IMR-90 (cell line): ENCODE measurements around the gene WDR45B. TPM values are rescaled to one million over a fixed set of nuclear protein-coding genes. Genes with fewer than 3 reads are reported as not detected.

Experiments used
- ATAC-seq: fragments of 200-7000 bp; cut with Tn5 transposase; 2 replicates; pipeline ENCODE4 v1.9.1; 2020; ENCODE audit warnings: low read depth, mild to moderate bottlenecking, moderate library complexity
- BruUV-seq: library from RNA; stranded (reverse); fragments of 400-500 nt; replicated peaks from 2 replicates; lab custom pipeline; 2021; lab: Mats Ljungman, UMichigan
- CTCF ChIA-PET: fragments of 300-600 bp; formaldehyde crosslinking; extraction: SDS; loops from one replicate; lab custom pipeline; 2021; ENCODE audit warnings: antibody characterized with exemption; lab: Yijun Ruan, JAX
- POLR2A ChIA-PET: fragments of 300-600 bp; sonication (Branson Sonifier 250); formaldehyde crosslinking; loops from one replicate; lab custom pipeline; 2022; ENCODE audit warnings: antibody characterized with exemption; ENCODE audit not compliant: unreplicated experiment; lab: Charles Lee
- DNase-seq: peaks from one replicate; pipeline ENCODE4 v3.0.0; 2013
- H2AFZ ChIP-seq: replicated peaks from 2 replicates; pipeline ENCODE3; 2013; ENCODE audit warnings: low read length, mild to moderate bottlenecking; ENCODE audit not compliant: poor library complexity
- H2AK5ac ChIP-seq: 2 replicates; pipeline ENCODE4 v1.6.1; 2013; ENCODE audit warnings: low read depth, low read length, inconsistent platforms
- H2AK9ac ChIP-seq: replicated peaks from 2 replicates; pipeline ENCODE3; 2013; ENCODE audit warnings: mild to moderate bottlenecking, low read depth, low read length, moderate library complexity; ENCODE audit not compliant: poor library complexity
- H2BK120ac ChIP-seq: 2 replicates; pipeline ENCODE4 v1.6.1; 2013; ENCODE audit warnings: low read depth, low read length, inconsistent platforms
- H2BK15ac ChIP-seq: 3 replicates; pipeline ENCODE4 v1.6.1; 2013; ENCODE audit warnings: low read depth, low read length, inconsistent platforms
- H2BK20ac ChIP-seq: 2 replicates; pipeline ENCODE4 v1.6.1; 2013; ENCODE audit warnings: low read depth, mild to moderate bottlenecking, inconsistent platforms, low read length, moderate library complexity
- H2BK5ac ChIP-seq: 2 replicates; pipeline ENCODE4 v1.6.1; 2013; ENCODE audit warnings: mild to moderate bottlenecking, low read depth, low read length, inconsistent platforms; ENCODE audit not compliant: poor library complexity, severe bottlenecking
- H3K14ac ChIP-seq: replicated peaks from 2 replicates; pipeline ENCODE4 v1.6.1; 2013; ENCODE audit warnings: low read depth, low read length, inconsistent platforms
- H3K18ac ChIP-seq: 2 replicates; pipeline ENCODE4 v1.6.1; 2013; ENCODE audit warnings: low read depth, low read length, control low read depth
- H3K23ac ChIP-seq: 2 replicates; pipeline ENCODE4 v1.6.1; 2013; ENCODE audit warnings: low read depth, low read length, inconsistent platforms
- H3K27ac ChIP-seq: 2 replicates; pipeline ENCODE4 v1.5.1; 2013; ENCODE audit warnings: mild to moderate bottlenecking, control low read depth, low read length; ENCODE audit not compliant: insufficient read depth
- H3K27me3 ChIP-seq: 2 replicates; pipeline ENCODE4 v1.6.1; 2013; ENCODE audit warnings: low read length; ENCODE audit not compliant: control insufficient read depth, insufficient read depth
- H3K36me3 ChIP-seq: 2 replicates; pipeline ENCODE4 v1.6.1; 2013; ENCODE audit warnings: low read length, mixed read lengths; ENCODE audit not compliant: control insufficient read depth, insufficient read depth
- H3K4ac ChIP-seq: 2 replicates; pipeline ENCODE4 v1.6.1; 2013; ENCODE audit warnings: low read depth, low read length, inconsistent platforms
- H3K4me1 ChIP-seq: 2 replicates; pipeline ENCODE4 v1.6.1; 2013; ENCODE audit warnings: low read length, mixed read lengths; ENCODE audit not compliant: control insufficient read depth, insufficient read depth
- H3K4me2 ChIP-seq: 2 replicates; pipeline ENCODE4 v1.6.1; 2013; ENCODE audit warnings: low read depth, mild to moderate bottlenecking, control low read depth, low read length, moderate library complexity
- H3K4me3 ChIP-seq: 2 replicates; pipeline ENCODE4 v1.5.1; 2013; ENCODE audit warnings: low read depth, mild to moderate bottlenecking, control low read depth, low read length, moderate library complexity; ENCODE audit not compliant: insufficient read depth
- H3K56ac ChIP-seq: 2 replicates; pipeline ENCODE4 v1.6.1; 2013; ENCODE audit warnings: low read length, inconsistent platforms; ENCODE audit not compliant: insufficient read depth; ENCODE audit errors: extremely low read depth
- H3K79me1 ChIP-seq, 2 experiments: 2 replicates each; pipeline ENCODE4 v1.6.1; 2013; ENCODE audit warnings: low read length in 2 of 2, inconsistent platforms in 1 of 2, low read depth in 1 of 2
- H3K9ac ChIP-seq: 2 replicates; pipeline ENCODE4 v1.6.1; 2013; ENCODE audit warnings: low read depth, low read length, control low read depth
- H3K9me1 ChIP-seq: 2 replicates; pipeline ENCODE4 v1.6.1; 2013; ENCODE audit warnings: low read length, inconsistent platforms; ENCODE audit not compliant: insufficient read depth
- H3K9me3 ChIP-seq: 2 replicates; pipeline ENCODE4 v1.6.1; 2013; ENCODE audit warnings: low read length; ENCODE audit not compliant: control insufficient read depth, insufficient read depth
- H4K20me1 ChIP-seq: 2 replicates; pipeline ENCODE4 v1.6.1; 2013; ENCODE audit warnings: low read length, inconsistent platforms; ENCODE audit not compliant: insufficient read depth
- H4K5ac ChIP-seq: 2 replicates; pipeline ENCODE4 v1.6.1; 2013; ENCODE audit warnings: mild to moderate bottlenecking, low read depth, low read length, control low read depth
- H4K8ac ChIP-seq, 2 experiments: 2 replicates each; pipeline ENCODE4 v1.6.1; 2013; ENCODE audit warnings: low read depth in 2 of 2, low read length in 2 of 2, control low read depth in 1 of 2, inconsistent platforms in 1 of 2
- H4K91ac ChIP-seq: 2 replicates; pipeline ENCODE4 v1.6.1; 2013; ENCODE audit warnings: low read depth, low read length, inconsistent platforms; ENCODE audit not compliant: insufficient read depth
- BHLHE40 ChIP-seq: fragments of 150-350 bp; IDR thresholded peaks from 2 replicates; pipeline ENCODE4 v1.6.1; 2016; ENCODE audit warnings: mild to moderate bottlenecking, low read depth, low read length
- CEBPB ChIP-seq: IDR thresholded peaks from 2 replicates; pipeline ENCODE4 v1.6.1; 2012; ENCODE audit warnings: low read depth, low read length, improper control_type of control experiment
- CHD1 ChIP-seq: IDR thresholded peaks from 2 replicates; pipeline ENCODE4 v1.6.1; 2012; ENCODE audit warnings: low read depth, low read length, improper control_type of control experiment
- ELK1 ChIP-seq: fragments of 150-350 bp; IDR thresholded peaks from 2 replicates; pipeline ENCODE4 v1.6.1; 2016; ENCODE audit warnings: low read depth, mild to moderate bottlenecking, low read length, moderate library complexity, borderline replicate concordance
- MAFK ChIP-seq: IDR thresholded peaks from 2 replicates; pipeline ENCODE4 v1.6.1; 2012; ENCODE audit warnings: low read depth, low read length, improper control_type of control experiment
- MXI1 ChIP-seq: IDR thresholded peaks from 2 replicates; pipeline ENCODE4 v1.6.1; 2012; ENCODE audit warnings: low read depth, mild to moderate bottlenecking, low read length, moderate library complexity, borderline replicate concordance
- NFE2L2 ChIP-seq: fragments of 150-350 bp; IDR thresholded peaks from 2 replicates; pipeline ENCODE4 v1.6.1; 2016; ENCODE audit warnings: low read depth, mild to moderate bottlenecking, low read length
- POLR2A ChIP-seq: IDR thresholded peaks from 2 replicates; pipeline ENCODE4 v1.6.1; 2012; ENCODE audit warnings: mild to moderate bottlenecking, low read depth, low read length
- RCOR1 ChIP-seq: IDR thresholded peaks from 2 replicates; pipeline ENCODE4 v1.6.1; 2012; ENCODE audit warnings: mild to moderate bottlenecking, low read length, improper control_type of control experiment; ENCODE audit not compliant: insufficient replicate concordance
- SMC3 ChIP-seq: fragments of 150-350 bp; IDR thresholded peaks from 2 replicates; pipeline ENCODE4 v1.6.1; 2016; ENCODE audit warnings: low read depth, mild to moderate bottlenecking, antibody characterized with exemption, low read length, moderate library complexity
- WGBS, 2 experiments: methylation state at CpG; one replicate each; pipeline versions ENCODE4 v1.1.5 to v1.1.7; 2013; ENCODE audit warnings: missing lambda C conversion rate in 2 of 2; ENCODE audit not compliant: insufficient read length in 1 of 2; ENCODE audit errors: extremely low coverage in 2 of 2; 5-methylcytosine and 5-hydroxymethylcytosine counted together
- dilution Hi-C: fragments of 300-500 bp; cut with HindIII; formaldehyde crosslinking; loops from one replicate; pipeline ENCODE4 v1.14.3; 2018; ENCODE audit warnings: low sequenced_read_pairs; ENCODE audit not compliant: unreplicated experiment
- in situ Hi-C: fragments of 300-500 bp; cut with MboI; formaldehyde crosslinking; loops from 3 replicates; pipeline ENCODE4 v1.14.3; 2019; ENCODE audit warnings: low sequenced_read_pairs, inconsistent platforms, mixed read lengths
- intact Hi-C: fragments of 100-400 bp; cut with micrococcal nuclease; formaldehyde crosslinking; loops from 2 replicates; pipeline ENCODE4 v1.10.0; 2022
- polyA plus RNA-seq, 3 experiments: library from polyadenylated mRNA; depleted of rRNA; stranded (reverse); fragments of >200 nt; gene quantifications; 2 replicates each; pipeline ENCODE4 v1.2.3, GENCODE V29; 2012; ENCODE audit warnings: low replicate concordance in 1 of 3
- total RNA-seq: library from RNA; depleted of rRNA; stranded (reverse); fragments of >200 nt; gene quantifications from 2 replicates; pipeline ENCODE4 v1.2.3, GENCODE V29; 2012

WDR45B gene
- total and polyA plus RNA-seq, 2 of the 4 experiments (the other 2 are of a cell fraction), result 98.2 to 110 TPM

- Histone ChIP-seq H3K9me1 (peaks cover 4% of the 10 kb centered on the region; the same call in 1 of the 2 replicates), H2BK5ac (no peak overlapping the region), H4K5ac (peak overlapping the region; percentile 42; the same call in 1 of the 2 replicates), H3K14ac (no peak overlapping the region), H3K27me3 (no peaks in the 10 kb centered on the region), H3K9ac (no peak overlapping the region), H2BK15ac (peak overlapping the region; percentile 11; the same call in 1 of the 3 replicates), H2BK20ac (no peak overlapping the region), H4K20me1 (peaks cover 15% of the 10 kb centered on the region), H3K79me1 (peaks cover 9 to 40% of the 10 kb centered on the region in 2 experiments), H3K4me1 (peaks cover 8% of the 10 kb centered on the region), H3K18ac (no peak overlapping the region), H4K91ac (no peak overlapping the region), H4K8ac (peak overlapping the region; percentile 18 to 35; a peak in 2 of 4 replicates), H3K23ac (peak overlapping the region; percentile 29; the same call in 1 of the 2 replicates), H3K4me3 (no peak overlapping the region), H2AK9ac (peak overlapping the region; percentile 67), H3K9me3 (no peaks in the 10 kb centered on the region), H2AFZ (peak overlapping the region; percentile 26), H3K4ac (peak overlapping the region; percentile 25; the same call in 1 of the 2 replicates), H3K4me2 (no peak overlapping the region), H3K36me3 (peaks cover 40% of the 10 kb centered on the region), H3K56ac (no peak overlapping the region), H2AK5ac (peak overlapping the region; percentile 66; the same call in 1 of the 2 replicates), H3K27ac (no peak overlapping the region), H2BK120ac (no peak overlapping the region)
- DNase-seq, result no peak
- 73% methylated on average over 9 of the region's 9 CpGs; no CpG with 5 or more reads in 1 of the 2 experiments for WGBS, 2 experiments
- in situ Hi-C loops (no loop called here), dilution Hi-C loops (no loop called here), intact Hi-C loops (no loop called here)
- CTCF ChIA-PET, result no interaction called here
- no peak for ATAC-seq
- TF ChIP-seq CHD1 (no peak), MXI1 (no peak), ELK1 (no peak), NFE2L2 (no peak), POLR2A (no peak), RCOR1 (no peak), CEBPB (no peak), SMC3 (no peak), MAFK (no peak), BHLHE40 (no peak)
- no TSS peak for BruUV-seq
- POLR2A ChIA-PET, result no interaction called here
Observed at GRCh38 chr17:82592289-82592766, 55.9 kb downstream of the WDR45B start.
